ENCODE results near the gene PDE5A. TPM values are rescaled to one million over a fixed set of nuclear protein-coding genes. Genes with fewer than 3 reads are reported as not detected.

PDE5A gene
- total RNA-seq, 1 donor from 2014 or later, result 58.0 TPM

DNA sequence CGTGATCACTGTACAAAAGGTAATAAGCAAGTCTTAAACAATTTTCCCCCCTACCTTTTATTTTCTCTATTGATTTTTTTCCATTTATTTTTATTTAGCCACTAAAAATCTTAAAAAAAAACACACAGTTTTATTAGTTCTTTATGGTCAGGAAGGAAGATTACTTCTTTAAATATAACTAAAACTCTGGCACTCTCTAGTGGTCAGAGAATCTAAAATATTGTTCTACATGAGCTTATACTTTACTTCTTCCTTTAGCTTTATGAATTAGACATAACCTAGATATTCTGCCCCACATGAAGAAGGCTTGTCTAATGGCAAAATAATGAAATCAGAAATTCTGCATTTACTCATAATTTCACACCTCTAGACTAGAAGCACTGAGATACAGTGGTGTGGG, 135.2 kb downstream of the PDE5A start:
- Histone ChIP-seq H3K27ac (no peak overlapping the region), H3K9me3 (no peaks in the 10 kb centered on the region), H3K36me3 (peaks cover 55% of the 10 kb centered on the region), H3K27me3 (no peaks in the 10 kb centered on the region), H3K4me3 (no peak overlapping the region), H3K4me1 (no peaks in the 10 kb centered on the region)
- TF ChIP-seq, protein P1, sequence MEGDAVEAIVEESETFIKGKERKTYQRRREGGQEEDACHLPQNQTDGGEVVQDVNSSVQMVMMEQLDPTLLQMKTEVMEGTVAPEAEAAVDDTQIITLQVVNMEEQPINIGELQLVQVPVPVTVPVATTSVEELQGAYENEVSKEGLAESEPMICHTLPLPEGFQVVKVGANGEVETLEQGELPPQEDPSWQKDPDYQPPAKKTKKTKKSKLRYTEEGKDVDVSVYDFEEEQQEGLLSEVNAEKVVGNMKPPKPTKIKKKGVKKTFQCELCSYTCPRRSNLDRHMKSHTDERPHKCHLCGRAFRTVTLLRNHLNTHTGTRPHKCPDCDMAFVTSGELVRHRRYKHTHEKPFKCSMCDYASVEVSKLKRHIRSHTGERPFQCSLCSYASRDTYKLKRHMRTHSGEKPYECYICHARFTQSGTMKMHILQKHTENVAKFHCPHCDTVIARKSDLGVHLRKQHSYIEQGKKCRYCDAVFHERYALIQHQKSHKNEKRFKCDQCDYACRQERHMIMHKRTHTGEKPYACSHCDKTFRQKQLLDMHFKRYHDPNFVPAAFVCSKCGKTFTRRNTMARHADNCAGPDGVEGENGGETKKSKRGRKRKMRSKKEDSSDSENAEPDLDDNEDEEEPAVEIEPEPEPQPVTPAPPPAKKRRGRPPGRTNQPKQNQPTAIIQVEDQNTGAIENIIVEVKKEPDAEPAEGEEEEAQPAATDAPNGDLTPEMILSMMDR (IDR thresholded peaks at IDR 0.05), result no peak
- ATAC-seq (no peak), DNase-seq (no peak)
- intact Hi-C loops (cut with DNase I), result no loop called here

DNA sequence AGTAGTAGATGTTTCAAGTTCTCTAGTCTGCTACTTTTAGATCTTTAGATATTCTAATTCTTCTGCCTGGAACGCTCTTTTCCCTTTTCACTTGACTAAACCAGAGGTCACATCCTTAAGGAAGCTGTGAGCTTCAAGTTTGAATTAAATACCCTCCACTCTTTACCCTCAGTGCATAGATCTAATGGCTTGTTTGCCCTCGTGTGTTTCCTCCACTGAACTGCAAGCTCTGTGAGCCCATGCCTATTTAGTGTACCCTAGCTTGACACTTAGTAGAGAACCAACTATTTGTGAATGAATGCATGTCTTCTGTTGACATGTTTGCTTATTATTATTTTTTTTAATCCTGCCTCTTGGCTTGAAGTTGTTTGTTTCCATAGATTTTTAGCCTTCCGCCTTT, 138.3 kb downstream of the PDE5A start:
- DNase-seq (no peak), ATAC-seq (no peak)
- TF ChIP-seq, protein P1 (IDR thresholded peaks at IDR 0.05), result peak; percentile 11
- Histone ChIP-seq H3K4me1 (no peaks in the 10 kb centered on the region), H3K27me3 (no peaks in the 10 kb centered on the region), H3K9me3 (no peaks in the 10 kb centered on the region), H3K4me3 (no peak overlapping the region), H3K27ac (no peak overlapping the region), H3K36me3 (peaks cover 24% of the 10 kb centered on the region)
- intact Hi-C loops (cut with DNase I), result no loop called here

DNA sequence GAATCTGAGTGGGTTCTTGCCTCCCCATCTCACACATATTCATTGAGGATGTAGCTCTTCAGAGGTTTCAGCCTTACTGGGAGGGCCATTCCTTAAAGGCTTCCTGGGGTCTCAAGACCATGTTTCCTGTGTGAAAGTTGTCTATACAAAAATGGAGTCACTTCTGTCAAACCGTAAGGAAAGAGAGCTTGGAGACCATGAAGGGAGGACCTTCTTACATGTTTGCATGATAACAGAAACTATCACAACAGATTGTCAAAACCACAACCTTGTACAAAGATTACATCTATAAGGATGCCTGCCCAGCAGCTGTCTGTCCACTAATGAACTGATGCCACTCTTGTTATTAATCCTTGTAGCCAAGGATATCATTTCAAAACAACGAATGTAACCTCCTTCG, 139.3 kb downstream of the PDE5A start:
- no peak overlapping the region for H3K27ac ChIP-seq
- intact Hi-C loops (cut with DNase I), result no loop called here
- ATAC-seq, result no peak

DNA sequence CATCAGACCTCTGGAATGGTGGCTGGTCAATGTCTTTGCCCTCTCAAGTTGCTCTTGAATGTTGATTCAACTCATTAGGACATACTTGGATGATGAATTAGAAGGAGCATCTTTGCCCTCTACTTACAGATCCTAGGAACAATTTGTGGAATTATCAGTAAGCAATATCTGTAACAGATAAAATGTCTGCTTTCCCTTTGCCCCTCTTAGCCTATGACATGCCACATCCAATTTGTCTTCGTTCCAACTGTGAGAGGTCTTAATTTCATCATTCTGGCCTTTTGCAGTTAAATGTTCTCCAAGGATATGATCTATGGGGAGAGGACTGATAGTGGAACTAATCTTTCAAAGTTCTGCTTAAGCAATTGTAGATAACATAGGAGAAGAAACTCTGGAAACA, 148.3 kb downstream of the PDE5A start:
- no peaks in the 10 kb centered on the region for H3K9me3 ChIP-seq
- TF ChIP-seq, protein P1 (IDR thresholded peaks at IDR 0.05), result no peak
- intact Hi-C loops (cut with DNase I), result no loop called here
- H3K36me3 ChIP-seq, result peaks cover 33% of the 10 kb centered on the region
- no peak for ATAC-seq
- H3K4me1 ChIP-seq, result no peaks in the 10 kb centered on the region
- no peak overlapping the region for H3K4me3 ChIP-seq
- DNase-seq, result no peak
- no peaks in the 10 kb centered on the region for H3K27me3 ChIP-seq
- no peak overlapping the region for H3K27ac ChIP-seq

More for the DNA sequence above, 139.3 kb downstream of the PDE5A start:
- H3K36me3 ChIP-seq, result peaks cover 14% of the 10 kb centered on the region
- H3K27me3 ChIP-seq, result no peaks in the 10 kb centered on the region
- H3K9me3 ChIP-seq, result no peaks in the 10 kb centered on the region
- TF ChIP-seq, protein P1 (IDR thresholded peaks at IDR 0.05), result no peak
- no peak overlapping the region for H3K4me3 ChIP-seq
- no peaks in the 10 kb centered on the region for H3K4me1 ChIP-seq
- no peak for DNase-seq

DNA sequence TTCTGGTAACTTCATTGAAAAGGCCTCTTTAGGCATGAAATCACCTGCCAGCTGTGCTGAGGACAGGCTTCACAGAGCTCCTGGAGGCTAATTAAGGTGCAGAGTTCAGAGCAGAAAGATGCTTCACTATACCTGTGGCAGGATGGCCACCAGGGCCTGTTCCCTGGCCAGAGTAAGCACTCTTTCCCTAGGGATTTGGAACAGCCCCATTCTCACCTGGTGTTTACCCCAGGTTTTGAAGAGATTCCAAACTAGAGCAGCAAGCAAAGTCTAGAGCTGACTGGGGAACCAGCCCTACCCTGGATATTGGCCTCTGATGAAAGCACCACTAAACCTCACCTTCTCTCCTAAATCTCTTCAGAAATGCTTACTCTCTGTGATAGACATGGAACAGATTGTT, 148.8 kb downstream of the PDE5A start:
- DNase-seq (no peak), ATAC-seq (no peak)
- intact Hi-C loops (cut with DNase I), result no loop called here
- H3K27me3 ChIP-seq, result no peaks in the 10 kb centered on the region
- H3K27ac ChIP-seq, result no peak overlapping the region
- no peaks in the 10 kb centered on the region for H3K4me1 ChIP-seq
- H3K36me3 ChIP-seq, result peaks cover 38% of the 10 kb centered on the region
- H3K4me3 ChIP-seq, result no peak overlapping the region
- no peaks in the 10 kb centered on the region for H3K9me3 ChIP-seq
- TF ChIP-seq, protein P1 (IDR thresholded peaks at IDR 0.05), result no peak

DNA sequence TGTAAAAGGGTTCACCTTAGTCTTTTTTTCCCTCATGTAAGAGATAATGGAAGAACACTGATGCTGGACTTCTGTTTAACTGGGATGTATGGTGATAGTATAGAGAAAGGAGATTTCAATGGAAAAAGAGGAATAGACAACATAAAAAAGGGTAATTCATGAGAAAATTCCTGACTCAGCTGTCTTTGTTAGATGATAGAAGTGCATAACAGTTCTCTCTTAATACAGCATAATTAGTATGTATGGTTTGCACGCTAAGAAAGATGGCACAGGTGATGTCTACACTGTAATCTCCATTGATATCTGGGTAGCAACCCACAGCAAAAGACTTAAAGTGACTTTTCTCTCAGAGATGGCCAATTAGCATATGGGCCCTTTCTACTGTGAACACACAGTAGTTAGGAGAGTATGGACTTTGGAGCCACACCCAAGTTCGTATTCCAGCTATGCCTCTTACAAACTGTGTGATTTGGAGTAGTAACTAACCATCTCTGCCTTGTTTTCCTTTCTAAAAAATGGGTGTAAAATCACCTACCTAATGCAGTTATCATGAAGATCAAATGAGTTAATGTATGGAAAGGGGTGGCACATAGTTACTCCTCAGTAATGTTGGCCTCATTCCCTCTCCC, 149.3 kb downstream of the PDE5A start:
- Histone ChIP-seq H3K9me3 (no peaks in the 10 kb centered on the region), H3K4me1 (no peaks in the 10 kb centered on the region), H3K27me3 (no peaks in the 10 kb centered on the region), H3K36me3 (peaks cover 42% of the 10 kb centered on the region), H3K27ac (no peak overlapping the region), H3K4me3 (no peak overlapping the region)
- no peak for DNase-seq
- no peak for ATAC-seq
- TF ChIP-seq, protein P1 (IDR thresholded peaks at IDR 0.05), result no peak
- intact Hi-C loops (cut with DNase I), result no loop called here
